ENCODE results near the gene CDC42BPG.
"Not testable (repeated sequence)": the region's sequence is repeated elsewhere in the genome, so short reads cannot be mapped to it uniquely, and the experiment has no call there.

CDC42BPG gene

DNA sequence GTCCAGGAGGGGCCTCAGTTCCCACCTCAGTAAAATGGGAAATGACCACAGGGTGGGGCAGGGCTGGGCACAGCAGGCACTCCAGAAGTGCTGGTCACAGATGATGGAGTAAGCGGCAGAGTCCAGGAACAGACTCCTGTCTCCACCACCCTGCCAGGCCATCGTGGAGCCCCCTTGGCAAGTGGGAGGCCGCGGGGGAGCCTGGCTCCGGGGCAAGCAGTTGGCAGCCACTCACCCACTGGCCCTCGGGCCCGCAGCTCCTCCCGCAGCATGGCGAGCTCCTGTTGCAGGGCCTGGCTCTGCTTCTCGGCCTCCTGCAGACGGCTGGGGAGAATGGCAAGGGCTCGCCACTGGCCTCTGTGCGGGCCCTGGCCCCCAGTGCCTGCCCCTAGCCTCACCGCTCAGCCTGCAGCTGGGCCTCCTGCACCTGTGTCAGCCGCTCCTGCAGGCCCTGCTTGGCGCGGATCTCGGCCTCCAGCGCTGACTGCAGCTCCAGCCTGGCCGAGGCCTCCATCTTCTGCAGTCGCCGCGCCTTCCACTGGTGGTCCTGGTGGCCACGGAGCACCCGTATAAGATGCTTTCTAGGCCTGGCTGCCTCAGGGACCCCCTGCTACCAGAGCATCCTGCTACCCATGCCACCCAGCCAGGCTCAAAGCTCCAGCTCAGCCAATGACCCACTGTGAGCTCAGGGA is 10.3 kb downstream of the CDC42BPG start:
- DNase-seq: no peak

DNA sequence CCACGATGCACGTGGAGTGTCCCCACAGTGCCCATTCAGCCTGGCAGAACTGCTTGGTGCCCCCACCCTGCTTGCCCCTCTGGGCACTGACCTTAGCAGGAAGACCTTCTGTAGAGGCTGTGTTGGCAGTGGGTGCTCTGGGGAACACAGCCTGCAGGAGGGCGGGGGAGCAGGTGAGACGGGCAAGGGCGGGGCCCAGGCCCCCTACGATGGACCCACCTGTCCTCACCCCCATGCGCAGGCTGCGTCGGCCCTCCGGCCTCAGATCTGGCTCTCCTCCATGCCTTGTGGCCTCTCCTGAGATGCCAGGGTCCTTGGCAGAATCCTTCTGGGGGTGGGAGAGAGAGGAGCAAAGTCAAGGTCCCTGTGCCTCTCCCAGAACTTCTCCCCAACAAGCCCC is 10.9 kb downstream of the CDC42BPG start:
- no peak for DNase-seq

DNA sequence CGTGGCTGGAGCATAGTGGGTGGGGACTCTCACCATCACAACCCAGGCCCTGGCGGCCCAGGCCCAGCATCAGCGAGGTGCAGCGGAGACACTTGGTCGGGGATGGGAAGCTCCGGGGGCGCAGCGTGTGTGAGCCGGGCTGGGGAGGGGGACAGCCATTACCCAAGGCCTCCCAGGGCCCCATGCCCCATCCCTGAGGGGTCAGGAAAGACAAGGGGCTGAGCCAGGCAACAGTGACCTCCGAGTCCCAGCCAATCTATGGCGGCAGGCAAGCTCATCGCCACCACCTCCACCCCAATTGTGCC is 11.3 kb downstream of the CDC42BPG start:
- no peak for DNase-seq

- no peak for DNase-seq
Measured at GRCh38 chr11:64832467-64833197, 11.8 kb downstream of the CDC42BPG start.

DNA sequence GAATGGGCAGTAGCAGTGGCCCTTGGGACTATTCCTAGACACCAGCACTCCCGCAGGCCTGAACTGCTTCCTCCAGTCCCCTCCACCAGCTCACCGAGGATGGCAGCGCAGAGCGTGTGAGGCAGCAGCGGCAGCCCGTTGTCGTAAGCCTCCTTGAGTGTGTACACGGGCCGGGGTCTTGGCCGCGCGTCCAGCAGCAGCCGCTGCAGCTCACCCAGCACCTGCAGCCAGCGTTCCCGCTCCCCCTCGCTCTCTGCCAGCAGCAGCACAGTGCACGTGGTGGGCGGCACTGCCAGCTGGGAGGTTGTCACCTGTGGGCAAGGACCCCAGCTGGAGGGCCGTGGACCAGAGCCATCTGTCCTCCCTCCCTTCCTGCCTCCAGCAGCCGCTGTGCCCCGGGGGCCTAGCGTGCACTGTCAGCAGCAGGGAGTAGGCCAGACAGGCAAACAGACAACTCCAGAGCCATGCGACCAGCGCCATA is 13.0 kb downstream of the CDC42BPG start:
- DNase-seq: no peak

DNA sequence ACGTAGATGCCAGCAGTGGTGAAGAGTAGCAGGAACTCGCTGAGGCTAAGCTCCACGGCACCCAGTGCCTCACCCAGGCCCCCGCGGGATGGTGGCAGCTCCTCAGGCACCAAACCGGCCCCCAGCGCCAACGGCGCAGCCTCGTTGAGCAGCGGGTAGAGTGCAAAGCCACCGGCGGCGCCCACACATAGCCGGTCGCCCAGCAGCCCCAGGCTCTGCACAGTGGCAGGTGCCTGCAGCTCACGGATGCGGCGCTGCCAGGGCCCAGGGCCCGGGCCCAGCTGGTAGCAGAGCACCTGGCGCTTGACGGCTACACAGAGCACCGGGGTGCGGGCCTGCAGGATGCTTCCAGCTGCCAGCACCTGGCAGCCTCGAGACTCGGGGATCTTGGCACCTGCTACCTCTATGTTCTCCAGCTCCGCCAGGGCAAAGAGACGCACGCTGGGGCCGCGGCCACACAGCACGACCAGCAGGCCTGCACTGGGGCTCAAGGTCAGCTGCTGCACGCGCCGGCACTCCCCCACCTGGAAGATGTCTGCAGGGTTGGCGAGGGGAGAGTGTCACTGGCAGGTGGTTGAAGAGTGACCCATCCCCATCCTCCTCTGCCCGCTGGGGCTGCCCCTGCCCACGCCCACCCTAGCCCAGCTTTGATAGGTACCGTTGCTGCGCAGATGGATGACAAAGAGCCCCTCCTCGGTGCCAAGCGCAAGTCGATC is 14.8 kb downstream of the CDC42BPG start:
- no peak for DNase-seq

- DNase-seq: no peak
Measured at GRCh38 chr11:64827451-64827839, 17.0 kb downstream of the CDC42BPG start.

DNA sequence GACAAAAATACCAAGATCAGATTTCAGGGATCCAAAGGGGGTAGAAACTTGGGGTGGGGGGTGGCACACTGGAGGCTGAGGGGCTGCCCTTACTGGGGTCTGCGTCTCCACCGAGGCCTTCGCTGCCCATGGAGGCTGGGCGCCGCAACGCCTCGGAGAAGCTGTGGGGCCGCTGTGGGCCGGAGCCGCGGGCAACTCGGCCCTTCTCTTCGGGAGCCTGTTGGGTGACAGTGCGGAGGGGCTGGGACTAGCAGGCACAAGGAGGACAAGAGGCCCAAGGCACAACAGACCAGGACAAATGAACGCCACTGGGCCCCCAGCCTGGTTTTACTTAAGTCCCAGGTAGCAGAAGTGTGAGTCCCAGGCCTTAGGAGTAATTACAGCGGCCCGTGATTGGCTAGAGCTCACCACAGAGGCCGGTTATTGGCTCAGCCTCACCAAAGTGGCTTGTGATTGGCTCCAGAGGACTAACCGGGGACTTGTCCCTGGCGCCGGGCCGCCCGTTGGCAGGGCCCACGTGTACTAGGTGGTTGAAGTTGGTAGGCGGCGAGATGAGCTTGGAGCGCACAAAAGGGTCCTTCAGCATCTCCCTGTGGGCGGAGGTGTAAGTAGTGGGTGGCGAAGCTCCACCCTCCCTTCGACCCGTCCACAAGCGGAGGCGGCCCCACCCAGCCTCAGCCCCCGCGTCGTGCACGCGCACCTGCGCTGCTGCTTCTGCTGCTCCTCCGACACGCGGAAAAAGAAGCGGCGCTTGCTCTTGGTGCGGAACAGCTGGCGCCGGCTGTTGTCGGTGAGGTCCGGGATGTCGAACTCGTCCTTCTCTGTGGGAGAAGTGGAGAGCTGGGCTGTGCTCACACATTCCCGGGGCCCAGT is 17.6 kb downstream of the CDC42BPG start:
- no peak for DNase-seq

- DNase-seq: no peak
Measured at GRCh38 chr11:64826062-64826461, 18.4 kb downstream of the CDC42BPG start.

GRCh38 chr11:64823568-64824119 is 20.8 kb downstream of the CDC42BPG start:
- DNase-seq: no peak

- no peak for DNase-seq
Measured at GRCh38 chr11:64817476-64817875, 27.0 kb downstream of the CDC42BPG start.

DNA sequence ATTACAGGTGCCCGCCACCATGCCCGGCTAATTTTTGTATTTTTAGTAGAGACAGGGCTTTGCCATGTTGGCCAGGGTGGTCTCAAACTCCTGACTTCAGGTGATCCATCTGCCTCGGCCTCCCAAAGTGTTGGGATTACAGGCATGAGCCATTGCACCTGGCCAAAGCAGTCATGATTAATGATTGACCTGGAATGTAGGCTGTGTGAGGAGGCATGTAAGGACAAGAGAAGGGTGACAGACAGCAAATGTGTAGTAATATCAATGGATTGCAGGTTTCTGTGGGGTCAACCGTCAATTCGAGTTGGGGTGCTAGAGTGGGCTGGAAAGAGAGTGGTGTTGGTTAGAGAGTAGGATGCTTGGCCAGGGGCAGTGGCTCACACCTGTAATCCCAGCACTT is 29.0 kb downstream of the CDC42BPG start:
- DNase-seq: not testable (repeated sequence)

DNA sequence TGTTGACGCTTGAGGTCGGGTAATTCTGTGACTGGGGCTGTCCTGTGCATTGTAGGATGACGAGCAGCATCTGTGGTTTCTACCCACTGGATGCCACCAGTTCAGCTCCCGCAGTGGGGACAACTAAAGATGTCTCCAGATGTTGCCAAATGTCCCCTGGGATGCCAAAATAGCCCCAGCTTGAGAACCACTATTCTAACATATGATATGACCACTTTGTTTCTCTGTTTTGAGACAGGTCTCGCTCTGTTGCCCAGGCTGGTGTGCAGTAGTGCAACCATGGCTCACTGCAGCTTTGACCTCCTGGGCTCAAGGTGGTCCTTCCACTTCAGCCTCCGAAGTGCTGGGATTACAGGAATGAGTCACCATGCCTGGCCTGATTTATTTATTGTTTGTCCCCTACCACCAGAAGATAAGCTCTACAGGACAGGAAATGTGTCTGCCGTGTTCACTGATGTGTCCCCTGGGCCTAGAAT is 29.7 kb downstream of the CDC42BPG start:
- no peak for DNase-seq

- no peak for DNase-seq
Measured at GRCh38 chr11:64813826-64814225, 30.6 kb downstream of the CDC42BPG start.

DNA sequence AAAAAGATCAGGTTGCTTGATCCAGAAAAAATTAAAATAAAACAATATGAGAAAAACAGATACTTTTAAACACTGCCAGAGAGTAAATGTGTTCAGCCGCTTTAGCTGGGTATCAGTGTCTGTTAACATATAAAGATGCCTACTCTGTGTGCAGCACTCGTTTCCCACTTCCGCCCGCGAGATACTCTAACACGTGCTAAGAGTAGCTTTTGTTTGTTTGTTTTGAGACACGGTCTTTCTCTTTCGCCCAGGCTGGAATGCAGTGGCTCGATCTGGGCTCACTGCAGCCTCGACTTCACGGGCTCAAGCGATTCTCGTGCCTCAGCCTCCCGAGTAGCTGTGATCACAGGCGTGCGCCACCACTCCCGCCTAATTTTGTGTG is 33.6 kb downstream of the CDC42BPG start:
- no peak for DNase-seq

DNA sequence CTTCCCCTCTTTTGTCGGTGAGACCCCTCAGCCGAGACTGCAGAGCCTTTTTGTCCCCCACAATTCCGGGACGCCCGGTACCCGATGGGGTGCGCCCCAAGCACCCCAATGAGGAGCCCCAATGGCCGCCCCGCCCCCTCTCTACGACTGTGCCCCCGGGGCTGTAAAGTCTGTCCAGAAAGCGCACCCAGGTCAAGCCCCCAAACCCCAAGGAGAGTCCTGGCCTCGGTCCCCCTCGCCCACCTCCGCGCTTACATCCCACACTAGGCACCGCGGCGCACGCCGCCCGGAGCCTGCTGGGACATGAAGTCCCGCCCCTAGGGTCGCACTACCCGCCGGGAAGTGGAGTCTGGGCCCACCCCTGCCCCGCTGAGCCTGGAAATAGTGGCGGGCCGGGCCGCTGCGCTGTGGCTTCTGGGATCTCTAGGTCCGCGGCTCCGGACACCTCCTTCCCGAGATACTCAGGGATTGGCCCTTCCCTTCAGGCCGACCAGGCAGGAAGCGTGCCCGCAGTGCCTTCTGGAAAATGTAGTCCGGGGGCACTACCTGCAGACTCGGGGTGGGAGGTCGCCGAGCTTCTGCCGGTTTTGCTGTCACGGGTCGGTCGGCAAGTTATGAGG is 34.1 kb downstream of the CDC42BPG start, which contains the start of gene MEN1:
MEN1 (minus strand) TSS at position 281 of the 620 bp plus-strand sequence. CDS start 442 bp downstream, outside the sequence.
- DNase-seq: peak; percentile 46 to 82

GRCh38 chr11:64809781-64810241 is 34.6 kb downstream of the CDC42BPG start:
- no peak for DNase-seq

- DNase-seq: no peak
Measured at GRCh38 chr11:64805481-64805880, 39.0 kb downstream of the CDC42BPG start.

DNA sequence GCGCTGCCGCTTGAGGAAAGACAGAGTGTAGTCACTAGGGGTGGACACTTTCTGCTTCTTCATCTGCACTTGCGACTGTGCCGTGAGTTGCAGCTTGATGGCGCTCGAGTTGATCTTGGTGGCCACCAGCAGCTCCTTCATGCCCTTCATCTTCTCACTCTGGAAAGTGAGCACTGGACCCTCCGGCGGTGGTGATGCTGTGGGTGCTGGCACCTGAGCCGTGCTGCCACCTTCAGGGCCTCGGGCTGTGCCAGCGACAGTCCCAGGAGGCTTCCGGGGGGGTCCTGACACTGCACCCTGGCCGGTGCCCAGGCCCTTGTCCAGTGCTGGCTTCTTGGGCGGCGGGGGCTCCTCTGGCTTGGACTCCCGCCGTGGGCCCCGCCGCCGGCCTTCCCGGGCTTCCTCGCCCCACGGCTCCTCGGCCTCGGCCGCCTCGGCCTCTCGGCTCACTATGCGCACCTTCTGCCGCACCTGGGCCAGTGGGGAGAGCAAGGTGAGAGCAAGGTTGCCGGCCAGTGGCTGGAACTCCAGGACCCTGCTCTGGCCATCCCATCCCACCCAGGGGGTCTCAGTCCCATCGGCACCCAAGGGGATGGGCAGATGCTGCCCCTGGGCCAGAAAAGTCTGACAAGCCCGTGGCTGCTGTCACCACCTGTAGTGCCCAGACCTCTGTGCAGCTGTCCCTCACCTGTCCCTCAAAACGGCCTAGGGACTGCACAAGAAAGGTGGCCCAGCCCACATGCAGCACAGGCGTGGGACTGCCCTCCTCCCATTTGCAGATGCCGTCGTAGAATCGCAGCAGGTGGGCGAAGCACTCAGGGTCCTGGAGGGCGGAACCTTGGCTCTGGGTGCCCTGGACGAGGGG is 39.9 kb downstream of the CDC42BPG start:
- DNase-seq: no peak

GRCh38 chr11:64803846-64804345 is 40.6 kb downstream of the CDC42BPG start:
- DNase-seq: no peak

Data from bone marrow (tissue), 2 donors.